Measurements from ENCODE around the gene HMGCS1. TPM values are rescaled to one million over a fixed set of nuclear protein-coding genes. Genes with fewer than 3 reads are reported as not detected.

The HMGCS1 gene
- total and polyA plus RNA-seq, 2 of the 8 experiments (the other 6 are each of a cell fraction or from before 2014, with no cell fraction given) = 63.6 to 236 TPM

DNA sequence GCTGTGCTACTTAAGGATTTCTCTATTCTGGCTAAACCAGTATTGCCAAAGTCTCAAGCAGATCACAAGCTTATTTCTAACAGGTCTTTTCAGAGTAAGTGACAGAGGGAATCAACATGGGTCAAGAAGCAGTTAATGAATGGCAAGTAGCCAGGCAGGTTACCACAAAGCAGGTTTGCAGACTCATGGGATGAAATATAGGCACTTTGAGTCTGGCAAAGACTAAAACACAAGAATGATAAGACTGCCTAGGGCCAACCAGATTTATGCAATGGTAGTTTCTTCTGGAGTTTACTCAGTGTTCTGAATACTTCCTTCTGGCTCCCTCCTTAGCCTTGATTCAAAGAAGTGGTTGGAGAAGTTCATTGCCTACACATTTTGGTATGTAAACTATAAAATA is 3.6 kb downstream of the HMGCS1 start (continued):
- TF ChIP-seq, protein P1, sequence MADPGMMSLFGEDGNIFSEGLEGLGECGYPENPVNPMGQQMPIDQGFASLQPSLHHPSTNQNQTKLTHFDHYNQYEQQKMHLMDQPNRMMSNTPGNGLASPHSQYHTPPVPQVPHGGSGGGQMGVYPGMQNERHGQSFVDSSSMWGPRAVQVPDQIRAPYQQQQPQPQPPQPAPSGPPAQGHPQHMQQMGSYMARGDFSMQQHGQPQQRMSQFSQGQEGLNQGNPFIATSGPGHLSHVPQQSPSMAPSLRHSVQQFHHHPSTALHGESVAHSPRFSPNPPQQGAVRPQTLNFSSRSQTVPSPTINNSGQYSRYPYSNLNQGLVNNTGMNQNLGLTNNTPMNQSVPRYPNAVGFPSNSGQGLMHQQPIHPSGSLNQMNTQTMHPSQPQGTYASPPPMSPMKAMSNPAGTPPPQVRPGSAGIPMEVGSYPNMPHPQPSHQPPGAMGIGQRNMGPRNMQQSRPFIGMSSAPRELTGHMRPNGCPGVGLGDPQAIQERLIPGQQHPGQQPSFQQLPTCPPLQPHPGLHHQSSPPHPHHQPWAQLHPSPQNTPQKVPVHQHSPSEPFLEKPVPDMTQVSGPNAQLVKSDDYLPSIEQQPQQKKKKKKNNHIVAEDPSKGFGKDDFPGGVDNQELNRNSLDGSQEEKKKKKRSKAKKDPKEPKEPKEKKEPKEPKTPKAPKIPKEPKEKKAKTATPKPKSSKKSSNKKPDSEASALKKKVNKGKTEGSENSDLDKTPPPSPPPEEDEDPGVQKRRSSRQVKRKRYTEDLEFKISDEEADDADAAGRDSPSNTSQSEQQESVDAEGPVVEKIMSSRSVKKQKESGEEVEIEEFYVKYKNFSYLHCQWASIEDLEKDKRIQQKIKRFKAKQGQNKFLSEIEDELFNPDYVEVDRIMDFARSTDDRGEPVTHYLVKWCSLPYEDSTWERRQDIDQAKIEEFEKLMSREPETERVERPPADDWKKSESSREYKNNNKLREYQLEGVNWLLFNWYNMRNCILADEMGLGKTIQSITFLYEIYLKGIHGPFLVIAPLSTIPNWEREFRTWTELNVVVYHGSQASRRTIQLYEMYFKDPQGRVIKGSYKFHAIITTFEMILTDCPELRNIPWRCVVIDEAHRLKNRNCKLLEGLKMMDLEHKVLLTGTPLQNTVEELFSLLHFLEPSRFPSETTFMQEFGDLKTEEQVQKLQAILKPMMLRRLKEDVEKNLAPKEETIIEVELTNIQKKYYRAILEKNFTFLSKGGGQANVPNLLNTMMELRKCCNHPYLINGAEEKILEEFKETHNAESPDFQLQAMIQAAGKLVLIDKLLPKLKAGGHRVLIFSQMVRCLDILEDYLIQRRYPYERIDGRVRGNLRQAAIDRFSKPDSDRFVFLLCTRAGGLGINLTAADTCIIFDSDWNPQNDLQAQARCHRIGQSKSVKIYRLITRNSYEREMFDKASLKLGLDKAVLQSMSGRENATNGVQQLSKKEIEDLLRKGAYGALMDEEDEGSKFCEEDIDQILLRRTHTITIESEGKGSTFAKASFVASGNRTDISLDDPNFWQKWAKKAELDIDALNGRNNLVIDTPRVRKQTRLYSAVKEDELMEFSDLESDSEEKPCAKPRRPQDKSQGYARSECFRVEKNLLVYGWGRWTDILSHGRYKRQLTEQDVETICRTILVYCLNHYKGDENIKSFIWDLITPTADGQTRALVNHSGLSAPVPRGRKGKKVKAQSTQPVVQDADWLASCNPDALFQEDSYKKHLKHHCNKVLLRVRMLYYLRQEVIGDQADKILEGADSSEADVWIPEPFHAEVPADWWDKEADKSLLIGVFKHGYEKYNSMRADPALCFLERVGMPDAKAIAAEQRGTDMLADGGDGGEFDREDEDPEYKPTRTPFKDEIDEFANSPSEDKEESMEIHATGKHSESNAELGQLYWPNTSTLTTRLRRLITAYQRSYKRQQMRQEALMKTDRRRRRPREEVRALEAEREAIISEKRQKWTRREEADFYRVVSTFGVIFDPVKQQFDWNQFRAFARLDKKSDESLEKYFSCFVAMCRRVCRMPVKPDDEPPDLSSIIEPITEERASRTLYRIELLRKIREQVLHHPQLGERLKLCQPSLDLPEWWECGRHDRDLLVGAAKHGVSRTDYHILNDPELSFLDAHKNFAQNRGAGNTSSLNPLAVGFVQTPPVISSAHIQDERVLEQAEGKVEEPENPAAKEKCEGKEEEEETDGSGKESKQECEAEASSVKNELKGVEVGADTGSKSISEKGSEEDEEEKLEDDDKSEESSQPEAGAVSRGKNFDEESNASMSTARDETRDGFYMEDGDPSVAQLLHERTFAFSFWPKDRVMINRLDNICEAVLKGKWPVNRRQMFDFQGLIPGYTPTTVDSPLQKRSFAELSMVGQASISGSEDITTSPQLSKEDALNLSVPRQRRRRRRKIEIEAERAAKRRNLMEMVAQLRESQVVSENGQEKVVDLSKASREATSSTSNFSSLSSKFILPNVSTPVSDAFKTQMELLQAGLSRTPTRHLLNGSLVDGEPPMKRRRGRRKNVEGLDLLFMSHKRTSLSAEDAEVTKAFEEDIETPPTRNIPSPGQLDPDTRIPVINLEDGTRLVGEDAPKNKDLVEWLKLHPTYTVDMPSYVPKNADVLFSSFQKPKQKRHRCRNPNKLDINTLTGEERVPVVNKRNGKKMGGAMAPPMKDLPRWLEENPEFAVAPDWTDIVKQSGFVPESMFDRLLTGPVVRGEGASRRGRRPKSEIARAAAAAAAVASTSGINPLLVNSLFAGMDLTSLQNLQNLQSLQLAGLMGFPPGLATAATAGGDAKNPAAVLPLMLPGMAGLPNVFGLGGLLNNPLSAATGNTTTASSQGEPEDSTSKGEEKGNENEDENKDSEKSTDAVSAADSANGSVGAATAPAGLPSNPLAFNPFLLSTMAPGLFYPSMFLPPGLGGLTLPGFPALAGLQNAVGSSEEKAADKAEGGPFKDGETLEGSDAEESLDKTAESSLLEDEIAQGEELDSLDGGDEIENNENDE (IDR thresholded peaks at IDR 0.05; ENCODE audit: insufficient replicate concordance, low read length) = no peak
- no peak for TF ChIP-seq EP300 (IDR thresholded peaks at IDR 0.05; ENCODE audit: borderline replicate concordance in 1 of 2, low read depth in 2 of 2, low read length in 2 of 2)

All from H1 (cell line).